OCI-LY3 (cell line): Measurements from ENCODE around the gene BEST3.

Experiments
- EZH2phosphoT487 ChIP-seq: fragments of 200-600 bp; shearing (Covaris generic); IDR thresholded peaks from 2 replicates; pipeline ENCODE4 v1.6.1; 2018; ENCODE audit warnings: antibody characterized with exemption, mixed run types, low read depth
- TF ChIP-seq, protein P1 (sequence below): fragments of 200-600, 300-600 bp; sonication (generic); IDR thresholded peaks from 2 replicates; pipeline ENCODE4 v1.5.1; 2014; ENCODE audit warnings: antibody characterized with exemption, low read length, low read depth

DNA sequence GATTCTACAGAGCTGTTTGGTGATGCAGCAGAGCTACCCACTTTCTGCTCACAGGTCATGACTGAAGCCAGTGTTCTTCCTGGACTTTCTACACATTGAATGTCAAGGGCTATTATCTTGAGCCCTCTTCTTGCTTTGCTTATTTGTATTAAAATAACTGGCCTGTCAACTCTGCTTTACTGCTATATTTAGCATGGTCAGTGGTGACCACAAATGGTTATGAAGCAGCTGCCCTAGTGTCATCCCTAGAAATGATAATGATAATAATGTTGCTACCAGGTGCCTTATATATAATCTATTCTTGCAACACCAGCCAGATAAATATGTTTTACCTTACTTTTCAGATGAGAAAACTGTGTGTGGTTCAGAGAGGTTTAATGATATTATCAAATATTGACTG is 85.8 kb downstream of the BEST3 start:
- TF ChIP-seq EZH2phosphoT487, result no peak
- TF ChIP-seq, protein P1, sequence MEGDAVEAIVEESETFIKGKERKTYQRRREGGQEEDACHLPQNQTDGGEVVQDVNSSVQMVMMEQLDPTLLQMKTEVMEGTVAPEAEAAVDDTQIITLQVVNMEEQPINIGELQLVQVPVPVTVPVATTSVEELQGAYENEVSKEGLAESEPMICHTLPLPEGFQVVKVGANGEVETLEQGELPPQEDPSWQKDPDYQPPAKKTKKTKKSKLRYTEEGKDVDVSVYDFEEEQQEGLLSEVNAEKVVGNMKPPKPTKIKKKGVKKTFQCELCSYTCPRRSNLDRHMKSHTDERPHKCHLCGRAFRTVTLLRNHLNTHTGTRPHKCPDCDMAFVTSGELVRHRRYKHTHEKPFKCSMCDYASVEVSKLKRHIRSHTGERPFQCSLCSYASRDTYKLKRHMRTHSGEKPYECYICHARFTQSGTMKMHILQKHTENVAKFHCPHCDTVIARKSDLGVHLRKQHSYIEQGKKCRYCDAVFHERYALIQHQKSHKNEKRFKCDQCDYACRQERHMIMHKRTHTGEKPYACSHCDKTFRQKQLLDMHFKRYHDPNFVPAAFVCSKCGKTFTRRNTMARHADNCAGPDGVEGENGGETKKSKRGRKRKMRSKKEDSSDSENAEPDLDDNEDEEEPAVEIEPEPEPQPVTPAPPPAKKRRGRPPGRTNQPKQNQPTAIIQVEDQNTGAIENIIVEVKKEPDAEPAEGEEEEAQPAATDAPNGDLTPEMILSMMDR, result no peak
